Thoracic aorta (tissue), 2 donors: ENCODE results near the gene CR1L. TPM values are rescaled to one million over a fixed set of nuclear protein-coding genes. Genes with fewer than 3 reads are reported as not detected.
"Not testable (repeated sequence)": the region's sequence is repeated elsewhere in the genome, so short reads cannot be mapped to it uniquely, and the experiment has no call there.

Source experiments
- ATAC-seq: fragments of 150-250 bp; one replicate; pipeline ENCODE4 v1.8.0; 2017; ENCODE audit warnings: low read depth; ENCODE audit not compliant: insufficient number of reproducible peaks, low FRiP score
- DNase-seq: peaks from one replicate; pipeline ENCODE4 v3.0.0-alpha.2; 2020; ENCODE audit warnings: low spot score
- H3K27ac ChIP-seq, 2 donors: fragments of 200-600 bp; sonication (generic); 1 replicate in 1 of 2; 2 replicates in 1 of 2; pipeline ENCODE4 v1.5.1; 2016; ENCODE audit warnings: mild to moderate bottlenecking in 2 of 2, moderate library complexity in 2 of 2
- H3K27me3 ChIP-seq: fragments of 200-600 bp; sonication (generic); replicated peaks from 2 replicates; pipeline ENCODE4 v1.6.0; 2016; ENCODE audit warnings: mild to moderate bottlenecking; ENCODE audit not compliant: insufficient read depth
- H3K36me3 ChIP-seq: fragments of 200-600 bp; sonication (generic); one replicate; pipeline ENCODE4 v1.5.1; 2016
- H3K4me1 ChIP-seq, 2 donors: fragments of 200-600 bp; sonication (generic); 1 replicate in 1 of 2; 2 replicates in 1 of 2; pipeline versions ENCODE4 v1.5.1 to v1.6.0; 2016; ENCODE audit warnings: low read depth in 2 of 2, mild to moderate bottlenecking in 1 of 2; ENCODE audit not compliant: control insufficient read depth in 1 of 2
- H3K4me3 ChIP-seq: fragments of 200-600 bp; sonication (generic); 2 replicates; pipeline ENCODE4 v1.5.1; 2016; ENCODE audit warnings: mild to moderate bottlenecking
- H3K9me3 ChIP-seq: fragments of 200-600 bp; sonication (generic); 2 replicates; pipeline ENCODE4 v1.5.1; 2016
- CTCF ChIP-seq: fragments of 200-600 bp; sonication (generic); IDR thresholded peaks from one replicate; pipeline ENCODE4 v1.5.1; 2019; ENCODE audit warnings: antibody characterized with exemption
- total RNA-seq, 2 donors: library from RNA; depleted of rRNA; stranded (reverse); fragments of >200 nt; gene quantifications; one replicate each; pipeline versions ENCODE4 v1.1.0 to v1.2.3, GENCODE V29; 2016

Gene CR1L
- total RNA-seq, 2 donors from 2014 or later: not detected

GRCh38 chr1:207619871-207620542, 24.9 kb upstream of the CR1L start:
- Histone ChIP-seq H3K27ac (no peak overlapping the region), H3K4me1 (no peaks in the 10 kb centered on the region), H3K9me3 (no peaks in the 10 kb centered on the region), H3K27me3 (no peaks in the 10 kb centered on the region), H3K36me3 (no peaks in the 10 kb centered on the region), H3K4me3 (no peak overlapping the region)
- DNase-seq (no peak), ATAC-seq (peak; percentile 79)
- peak; percentile 56 for TF ChIP-seq CTCF

DNA sequence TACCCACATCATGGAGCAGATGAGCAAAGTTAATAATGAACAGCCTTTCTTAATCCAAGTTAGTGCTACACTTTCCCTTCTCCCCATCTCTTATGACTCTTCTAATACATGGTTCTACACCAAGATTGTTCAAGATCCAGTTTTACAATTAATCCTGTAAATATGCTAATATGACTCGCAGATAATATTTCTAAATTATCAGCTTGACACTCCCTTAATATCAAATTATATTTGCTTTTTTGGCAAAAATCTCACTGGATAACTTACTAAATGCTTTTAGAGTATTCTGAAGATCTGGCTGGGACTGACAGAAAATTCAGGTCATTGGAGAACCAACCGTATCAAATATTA, 24.4 kb upstream of the CR1L start:
- no peaks in the 10 kb centered on the region for H3K27me3 ChIP-seq
- H3K4me3 ChIP-seq: no peak overlapping the region
- H3K27ac ChIP-seq: no peak overlapping the region
- no peak for ATAC-seq
- H3K36me3 ChIP-seq: no peaks in the 10 kb centered on the region
- H3K4me1 ChIP-seq: no peaks in the 10 kb centered on the region
- no peak for DNase-seq
- no peaks in the 10 kb centered on the region for H3K9me3 ChIP-seq
- peak; percentile 2 for TF ChIP-seq CTCF

- not testable (repeated sequence) for H3K27ac ChIP-seq, H3K4me3 ChIP-seq, H3K9me3 ChIP-seq, DNase-seq, H3K36me3 ChIP-seq, H3K27me3 ChIP-seq, H3K4me1 ChIP-seq, ATAC-seq
These were observed 19.3 kb upstream of the CR1L start for GRCh38 chr1:207625504-207626071.

GRCh38 chr1:207626972-207627337, 18.0 kb upstream of the CR1L start:
- H3K9me3 ChIP-seq: no peaks in the 10 kb centered on the region
- TF ChIP-seq CTCF: no peak
- DNase-seq: no peak
- peaks cover 0 to 5% of the 10 kb centered on the region in 2 donors for H3K4me1 ChIP-seq
- H3K36me3 ChIP-seq: no peaks in the 10 kb centered on the region
- H3K27me3 ChIP-seq: no peaks in the 10 kb centered on the region
- ATAC-seq: no peak
- no peak overlapping the region for H3K4me3 ChIP-seq
- no peak overlapping the region for H3K27ac ChIP-seq

DNA sequence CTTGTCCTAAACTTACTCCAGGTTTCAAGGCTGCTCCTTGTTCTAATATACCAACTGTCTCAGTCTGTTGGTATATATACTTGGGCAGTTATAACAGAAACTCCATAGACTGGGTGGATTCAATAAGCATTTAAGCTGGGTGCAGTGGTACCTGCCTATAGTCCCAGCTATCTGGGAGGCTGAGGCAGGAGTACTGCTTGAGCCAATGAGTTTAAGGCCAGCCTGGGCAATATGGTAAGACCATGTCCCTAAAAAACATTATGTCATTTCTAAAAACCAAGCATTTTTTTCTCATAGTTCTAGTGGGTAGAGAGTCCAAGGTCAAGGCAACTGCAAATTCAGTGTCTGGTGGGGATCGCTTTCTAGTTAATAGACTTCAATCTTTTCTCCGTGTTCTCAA, 17.4 kb upstream of the CR1L start:
- DNase-seq (no peak), ATAC-seq (no peak)
- no peaks in the 10 kb centered on the region for H3K9me3 ChIP-seq
- no peak overlapping the region for H3K27ac ChIP-seq
- H3K4me3 ChIP-seq: no peak overlapping the region
- H3K27me3 ChIP-seq: no peaks in the 10 kb centered on the region
- no peak for TF ChIP-seq CTCF
- H3K36me3 ChIP-seq: no peaks in the 10 kb centered on the region
- peaks cover 0 to 5% of the 10 kb centered on the region in 2 donors for H3K4me1 ChIP-seq

- Histone ChIP-seq H3K4me1 (peaks cover 0 to 5% of the 10 kb centered on the region in 2 donors), H3K36me3 (no peaks in the 10 kb centered on the region), H3K4me3 (no peak overlapping the region), H3K9me3 (no peaks in the 10 kb centered on the region), H3K27me3 (no peaks in the 10 kb centered on the region), H3K27ac (no peak overlapping the region)
- no peak for DNase-seq
- ATAC-seq: no peak
- no peak for TF ChIP-seq CTCF
These were observed 16.2 kb upstream of the CR1L start for GRCh38 chr1:207628776-207629175.
